Uterine smooth muscle cell (primary cell): Measurements from ENCODE around the gene ATF2. TPM values are rescaled to one million over a fixed set of nuclear protein-coding genes. Genes with fewer than 3 reads are reported as not detected.

Experiments
- total RNA-seq: library from RNA; depleted of rRNA; stranded (reverse); fragments of >200 nt; gene quantifications from 2 replicates; pipeline ENCODE4 v1.2.3, GENCODE V29; 2014

The ATF2 gene, protein sequence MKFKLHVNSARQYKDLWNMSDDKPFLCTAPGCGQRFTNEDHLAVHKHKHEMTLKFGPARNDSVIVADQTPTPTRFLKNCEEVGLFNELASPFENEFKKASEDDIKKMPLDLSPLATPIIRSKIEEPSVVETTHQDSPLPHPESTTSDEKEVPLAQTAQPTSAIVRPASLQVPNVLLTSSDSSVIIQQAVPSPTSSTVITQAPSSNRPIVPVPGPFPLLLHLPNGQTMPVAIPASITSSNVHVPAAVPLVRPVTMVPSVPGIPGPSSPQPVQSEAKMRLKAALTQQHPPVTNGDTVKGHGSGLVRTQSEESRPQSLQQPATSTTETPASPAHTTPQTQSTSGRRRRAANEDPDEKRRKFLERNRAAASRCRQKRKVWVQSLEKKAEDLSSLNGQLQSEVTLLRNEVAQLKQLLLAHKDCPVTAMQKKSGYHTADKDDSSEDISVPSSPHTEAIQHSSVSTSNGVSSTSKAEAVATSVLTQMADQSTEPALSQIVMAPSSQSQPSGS
- 44.6 and 59.7 TPM in 2 replicates for total RNA-seq

DNA sequence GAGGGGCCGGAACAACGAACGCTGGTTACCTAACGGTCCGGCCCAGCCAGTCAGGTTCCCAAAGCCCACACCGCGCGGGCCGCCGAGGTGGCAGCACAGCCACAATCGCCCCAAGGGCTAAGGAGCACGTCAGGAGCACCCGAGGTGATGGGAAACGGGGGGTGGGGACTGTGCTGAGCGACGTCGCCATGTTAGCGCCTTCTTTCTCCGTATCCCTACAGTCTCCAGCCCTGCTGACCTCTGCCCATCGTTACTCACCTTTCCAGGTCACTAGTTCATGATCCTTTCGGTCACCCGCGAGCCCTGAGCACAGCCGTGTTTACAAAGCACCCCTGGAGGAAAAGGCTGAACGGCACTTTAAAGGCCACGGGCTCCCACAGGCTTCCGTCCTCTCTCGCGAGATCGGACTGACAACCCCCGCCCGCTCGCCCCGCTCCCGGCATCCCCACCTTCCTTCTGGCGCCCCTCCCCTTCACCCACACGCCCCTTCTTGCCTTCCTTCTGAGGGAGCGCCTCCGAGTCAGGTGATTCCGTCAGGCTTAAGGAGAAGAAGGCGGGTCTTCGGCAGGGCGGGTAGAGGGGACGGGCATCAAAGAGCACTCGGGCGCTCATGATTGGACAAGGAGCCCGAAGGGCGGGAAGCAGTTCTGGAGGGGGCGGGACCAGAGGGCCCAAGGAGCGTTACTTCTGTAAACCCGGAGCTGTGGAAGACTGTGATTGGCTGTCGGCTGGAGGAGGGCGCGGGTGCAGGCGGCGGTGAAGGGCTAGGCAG is at the start of gene ATF2:
Gene ATF2, minus strand, starts transcription at position 412 of the 772 bp plus-strand sequence. CDS start 31,760 bp downstream, outside the sequence.

DNA sequence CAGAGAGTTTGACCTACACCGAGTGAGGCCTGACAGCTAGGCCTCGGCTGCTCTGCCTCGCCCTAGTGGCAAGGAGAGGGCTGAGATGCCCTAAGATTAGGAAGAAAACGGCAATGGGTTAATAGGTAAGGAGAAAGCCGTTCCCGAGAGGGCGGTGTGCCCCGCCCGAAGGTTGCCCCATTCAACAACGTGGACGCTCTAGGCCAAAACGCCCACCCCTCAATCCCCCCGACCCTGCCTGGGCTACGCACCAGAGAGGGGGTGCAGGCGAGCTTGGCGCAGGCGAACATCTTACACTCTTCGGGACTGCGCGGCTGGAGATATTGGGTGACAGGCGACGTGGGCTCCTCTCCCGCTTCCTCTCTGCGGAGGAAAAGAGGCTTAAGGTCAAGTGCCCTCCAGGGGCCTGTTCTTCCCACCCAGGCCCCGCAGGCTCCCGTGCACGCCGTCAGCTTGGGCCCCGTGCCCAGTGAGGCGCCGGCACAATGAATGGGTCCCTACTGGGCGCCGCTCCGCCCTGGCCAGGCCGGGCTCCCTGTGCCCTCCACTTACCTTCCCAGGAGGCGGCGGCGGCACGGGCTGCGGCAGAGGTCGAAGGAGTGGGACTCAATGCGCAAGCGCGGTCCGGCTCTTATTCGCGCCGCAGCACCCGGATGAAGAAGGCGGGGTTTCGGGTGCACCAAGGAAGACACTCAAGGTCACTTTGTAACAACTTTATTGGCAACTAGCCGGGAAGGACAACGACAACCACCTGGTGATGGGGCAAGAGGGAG is 13.3 kb upstream of the ATF2 start, which contains the start of gene ATP5MC3:
Gene ATP5MC3, minus strand, starts transcription at position 607 of the 773 bp plus-strand sequence. Its CDS starts 317 bp downstream, at position 290.

Other genes with a start within 250 kb of the ATF2 start
- 5.4 and 10.8 TPM in 2 replicates for gene CHN1, start 162.8 kb downstream of the ATF2 start, total RNA-seq
- gene ATP5MC3, start 13.5 kb upstream of the ATF2 start, total RNA-seq, result 92.7 and 150 TPM in 2 replicates